Activated T-helper 1 cell treated with anti-CD3 and anti-CD28 coated beads, Interleukin-12 subunit alpha, Interleukin-12 subunit beta, Interleukin-2, Interleukin-4 antibody, amounts not matched to agents 30 ng/mL and 10 ng/mL and 1 ng/mL, durations not matched to agents 14 hours and 24 hours and 36 hours (primary cell): ENCODE measurements around the gene UPK3BL2. TPM values are rescaled to one million over a fixed set of nuclear protein-coding genes. Genes with fewer than 3 reads are reported as not detected.
"Not testable (repeated sequence)": the region's sequence is repeated elsewhere in the genome, so short reads cannot be mapped to it uniquely, and the experiment has no call there.

Source experiments
- DNase-seq: peaks from one replicate; pipeline ENCODE4 v3.0.0; 2021; ENCODE audit warnings: low spot score
- H3K27ac Mint-ChIP-seq: one replicate; pipeline ENCODE4 v1.8.0; 2021; ENCODE audit warnings: mild to moderate bottlenecking, mixed read lengths
- H3K27me3 Mint-ChIP-seq: one replicate; pipeline ENCODE4 v1.8.0; 2022; ENCODE audit warnings: mild to moderate bottlenecking, moderate library complexity, mixed read lengths; ENCODE audit not compliant: insufficient read depth
- H3K36me3 Mint-ChIP-seq: one replicate; pipeline ENCODE4 v1.8.0; 2021; ENCODE audit warnings: low read depth, mixed read lengths
- H3K4me1 Mint-ChIP-seq: one replicate; pipeline ENCODE4 v1.8.0; 2021; ENCODE audit warnings: low read depth, mixed read lengths
- H3K4me3 Mint-ChIP-seq: one replicate; pipeline ENCODE4 v1.8.0; 2021; ENCODE audit warnings: mild to moderate bottlenecking, moderate library complexity, mixed read lengths
- H3K9me3 Mint-ChIP-seq: one replicate; pipeline ENCODE4 v1.8.0; 2021; ENCODE audit warnings: mixed read lengths
- intact Hi-C: fragments of 100-400 bp; cut with micrococcal nuclease; formaldehyde crosslinking; loops from one replicate; pipeline ENCODE4 v1.15.1; 2024
- total RNA-seq: library from RNA; stranded (reverse); gene quantifications from 2 replicates; pipeline ENCODE4 v1.2.3, GENCODE V29; 2022

UPK3BL2 gene
- total RNA-seq, 1 donor from 2014 or later, result 15.7 TPM

DNA sequence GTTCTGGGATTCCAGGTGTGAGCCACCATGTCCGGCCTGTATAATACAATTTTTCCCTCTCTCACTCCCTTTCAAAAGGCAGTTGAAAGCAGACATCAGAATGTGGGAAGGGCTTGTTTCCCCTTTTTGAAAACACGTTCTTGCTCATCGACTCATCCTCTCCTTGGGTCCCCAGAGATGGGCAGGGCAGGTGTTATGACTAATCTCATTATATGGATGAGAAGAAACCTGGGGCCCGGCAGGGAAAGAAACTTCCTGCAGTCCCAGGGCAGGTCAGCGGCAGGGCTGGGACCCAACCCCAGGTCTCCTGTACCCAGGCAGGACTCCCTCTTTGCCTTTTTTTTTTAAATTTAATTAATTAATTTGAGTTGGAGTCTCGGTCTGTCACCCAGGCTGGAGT, 2.9 kb upstream of the UPK3BL2 start:
- H3K27ac Mint-ChIP-seq, H3K4me1 Mint-ChIP-seq, DNase-seq, intact Hi-C loops, H3K4me3 Mint-ChIP-seq, H3K9me3 Mint-ChIP-seq, H3K27me3 Mint-ChIP-seq, H3K36me3 Mint-ChIP-seq: not testable (repeated sequence)

DNA sequence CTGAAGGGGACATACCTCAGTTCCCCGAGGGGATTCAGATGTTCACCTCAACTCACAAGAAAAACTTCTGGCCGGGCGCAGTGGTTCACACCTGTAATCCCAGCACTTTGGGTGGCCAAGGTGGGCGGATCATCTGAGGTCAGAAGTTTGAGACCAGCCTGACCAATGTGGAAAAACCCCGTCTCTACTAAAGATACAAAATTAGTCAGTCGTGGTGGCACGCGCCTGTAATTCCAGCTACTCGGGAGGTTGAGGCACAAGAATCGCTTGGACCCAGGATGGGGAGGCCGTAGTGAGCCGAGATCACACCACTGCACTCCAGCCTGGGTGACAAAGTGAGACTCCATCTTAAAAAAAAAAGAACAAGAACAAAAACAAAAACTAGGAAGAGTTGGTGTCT, 1.8 kb upstream of the UPK3BL2 start:
- H3K4me3 Mint-ChIP-seq, H3K36me3 Mint-ChIP-seq, H3K27me3 Mint-ChIP-seq, intact Hi-C loops, H3K27ac Mint-ChIP-seq, DNase-seq, H3K4me1 Mint-ChIP-seq, H3K9me3 Mint-ChIP-seq: not testable (repeated sequence)

DNA sequence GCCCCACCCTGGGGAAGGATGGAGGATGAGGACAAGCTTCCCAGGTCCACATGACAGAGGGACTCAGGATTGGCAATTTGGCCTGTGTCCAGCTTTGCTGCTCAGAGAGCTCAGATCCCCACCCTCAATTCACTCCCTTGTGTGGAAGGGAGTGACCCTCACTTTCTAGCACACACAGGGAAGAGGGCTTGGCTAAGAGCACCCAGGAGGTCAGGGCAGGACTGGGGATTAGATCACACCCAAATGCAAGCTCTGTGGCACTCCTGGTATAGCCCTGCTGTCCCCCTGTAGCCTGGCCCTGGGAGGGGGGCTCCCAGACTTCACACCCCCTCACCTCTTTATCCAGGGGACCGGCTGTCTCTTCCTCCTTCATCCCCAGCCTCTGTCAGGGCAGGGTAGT, 876 bp upstream of the UPK3BL2 start:
- H3K27me3 Mint-ChIP-seq, H3K27ac Mint-ChIP-seq, DNase-seq: not testable (repeated sequence)

DNA sequence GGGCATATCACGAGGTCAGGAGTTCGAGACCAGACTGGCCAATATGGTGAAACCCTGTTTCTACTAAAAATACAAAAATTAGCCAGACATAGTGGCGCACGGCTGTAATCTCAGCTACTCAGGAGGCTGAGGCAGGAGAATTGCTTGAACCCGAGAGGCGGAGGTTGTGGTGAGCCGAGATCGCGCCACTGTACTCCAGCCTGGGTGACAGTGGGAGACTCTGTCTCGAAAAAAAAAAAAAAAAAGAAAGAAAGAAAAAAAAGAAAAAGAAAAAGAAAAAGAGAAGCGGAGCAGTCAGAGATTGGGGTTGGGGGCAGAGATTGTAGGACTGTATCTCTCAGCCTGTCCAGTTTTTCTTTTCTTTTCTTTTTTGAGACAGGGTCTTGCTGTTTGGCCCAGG, 725 bp downstream of the UPK3BL2 start:
- H3K9me3 Mint-ChIP-seq, H3K4me3 Mint-ChIP-seq, H3K27me3 Mint-ChIP-seq, H3K36me3 Mint-ChIP-seq, DNase-seq, H3K4me1 Mint-ChIP-seq, H3K27ac Mint-ChIP-seq, intact Hi-C loops: not testable (repeated sequence)

More for the DNA sequence above, 876 bp upstream of the UPK3BL2 start:
- H3K4me3 Mint-ChIP-seq, H3K4me1 Mint-ChIP-seq, H3K36me3 Mint-ChIP-seq, intact Hi-C loops, H3K9me3 Mint-ChIP-seq: not testable (repeated sequence)

DNA sequence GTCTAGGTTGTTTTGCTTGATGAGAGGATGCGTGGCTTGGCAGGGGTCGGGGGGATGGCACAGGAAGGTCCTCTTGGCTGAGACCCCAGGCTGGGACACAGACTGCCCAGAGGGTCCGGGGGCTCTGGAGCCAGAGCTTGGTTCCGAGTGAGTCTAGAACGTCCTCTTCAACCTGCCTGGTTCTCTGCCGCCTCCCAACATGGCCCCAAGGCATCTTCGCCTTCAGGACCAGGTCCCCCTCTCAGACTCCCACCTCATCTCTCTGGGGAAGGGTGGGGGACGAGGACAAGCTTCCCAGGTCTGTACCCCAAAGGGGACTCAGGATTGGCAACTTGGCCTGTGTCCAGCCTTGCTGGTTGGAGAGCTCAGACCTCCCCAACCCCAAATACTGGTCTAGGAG, 1.4 kb downstream of the UPK3BL2 start:
- H3K27me3 Mint-ChIP-seq, H3K27ac Mint-ChIP-seq, H3K4me3 Mint-ChIP-seq, DNase-seq, intact Hi-C loops, H3K36me3 Mint-ChIP-seq, H3K9me3 Mint-ChIP-seq, H3K4me1 Mint-ChIP-seq: not testable (repeated sequence)

DNA sequence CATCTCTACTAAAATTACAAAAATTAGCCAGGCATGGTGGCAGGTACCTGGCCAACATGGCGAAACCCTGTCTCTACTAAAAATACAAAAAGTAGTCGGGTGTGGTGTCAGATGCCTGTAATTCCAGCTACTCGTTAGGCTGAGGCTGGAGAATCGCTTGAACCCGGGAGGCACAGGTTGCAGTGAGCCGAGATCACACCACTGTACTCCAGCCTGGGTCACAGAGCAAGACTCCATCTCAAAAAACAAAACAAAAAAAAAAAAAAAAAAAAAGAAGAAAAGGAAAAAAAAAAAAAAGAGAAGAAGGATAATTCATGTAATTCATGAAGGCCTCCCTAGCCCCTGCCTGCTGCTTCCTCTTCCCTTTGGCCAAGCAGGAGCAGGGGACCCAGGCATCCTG, 2.9 kb downstream of the UPK3BL2 start:
- H3K36me3 Mint-ChIP-seq, H3K27ac Mint-ChIP-seq, H3K27me3 Mint-ChIP-seq, DNase-seq, H3K4me3 Mint-ChIP-seq, H3K4me1 Mint-ChIP-seq, H3K9me3 Mint-ChIP-seq, intact Hi-C loops: not testable (repeated sequence)

DNA sequence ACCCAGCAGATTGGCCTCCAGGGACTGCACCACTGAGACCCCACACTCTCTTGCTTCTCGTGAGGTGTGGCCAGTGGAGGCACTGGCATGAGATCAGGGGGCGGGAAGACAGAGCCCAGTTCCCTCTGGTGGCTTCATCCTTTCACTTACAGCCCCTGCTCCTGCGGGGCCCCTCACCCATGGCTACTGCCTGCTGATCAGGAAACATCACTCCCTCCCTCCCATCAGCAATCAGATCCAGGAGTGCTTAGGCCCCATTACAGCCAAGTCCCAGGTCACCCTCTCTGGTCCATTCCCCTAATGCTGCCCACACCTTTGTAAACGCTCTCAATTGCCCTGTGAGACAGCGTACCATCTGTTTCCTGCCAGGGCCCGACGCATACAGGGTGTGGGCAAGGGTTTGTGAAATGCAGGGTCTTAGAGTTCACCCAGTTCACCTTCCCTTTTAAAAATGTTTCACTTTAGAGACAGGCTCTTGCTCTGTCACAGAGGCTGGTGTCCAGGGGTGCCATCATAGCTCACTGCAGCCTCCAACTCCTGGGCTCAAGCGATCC, 8.4 kb downstream of the UPK3BL2 start:
- H3K9me3 Mint-ChIP-seq, intact Hi-C loops, DNase-seq, H3K27me3 Mint-ChIP-seq, H3K27ac Mint-ChIP-seq, H3K4me1 Mint-ChIP-seq, H3K36me3 Mint-ChIP-seq, H3K4me3 Mint-ChIP-seq: not testable (repeated sequence)

DNA sequence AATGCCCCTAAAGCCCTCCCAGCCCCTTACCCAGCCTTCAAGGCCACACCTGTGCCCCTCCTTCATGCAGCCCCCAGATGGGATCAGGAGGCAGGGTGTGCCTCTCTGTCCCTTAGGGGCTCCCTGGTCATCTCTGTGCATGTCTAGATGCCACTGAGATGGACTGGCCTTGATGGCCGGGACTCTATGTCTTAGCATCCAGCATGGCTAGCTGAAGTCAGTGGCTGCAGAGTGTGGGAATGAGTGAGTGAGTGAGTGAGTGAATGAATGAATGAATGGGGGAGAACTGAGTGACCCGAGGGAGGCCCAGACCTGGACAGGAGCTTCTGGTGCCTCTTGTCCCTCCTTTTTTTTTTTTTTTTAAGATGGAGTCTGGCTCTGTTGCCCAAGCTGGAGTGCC, 11.4 kb downstream of the UPK3BL2 start:
- H3K36me3 Mint-ChIP-seq, H3K27ac Mint-ChIP-seq, H3K9me3 Mint-ChIP-seq, H3K27me3 Mint-ChIP-seq, intact Hi-C loops, H3K4me3 Mint-ChIP-seq, DNase-seq, H3K4me1 Mint-ChIP-seq: not testable (repeated sequence)

DNA sequence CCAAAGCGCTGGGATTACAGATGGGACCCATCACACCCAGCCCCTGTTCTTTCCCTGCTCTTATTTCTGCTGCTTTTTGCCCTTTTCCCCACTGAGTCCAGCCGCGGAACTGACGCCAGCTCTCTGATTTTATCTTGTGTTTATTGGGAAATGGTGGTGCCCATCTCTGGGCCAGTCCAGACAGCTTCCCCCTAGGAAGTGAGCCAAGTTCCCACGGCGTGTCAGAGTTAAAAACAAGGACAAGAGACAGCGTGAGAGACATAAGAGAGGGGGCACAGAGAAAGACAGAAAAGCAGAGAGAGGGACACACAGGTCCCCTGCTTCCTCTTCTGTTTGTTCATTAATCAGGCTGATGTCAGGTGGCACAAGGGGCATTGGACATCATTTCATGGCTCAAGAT, 11.9 kb downstream of the UPK3BL2 start:
- H3K4me1 Mint-ChIP-seq, H3K36me3 Mint-ChIP-seq, H3K4me3 Mint-ChIP-seq, intact Hi-C loops, DNase-seq, H3K27me3 Mint-ChIP-seq, H3K27ac Mint-ChIP-seq, H3K9me3 Mint-ChIP-seq: not testable (repeated sequence)

DNA sequence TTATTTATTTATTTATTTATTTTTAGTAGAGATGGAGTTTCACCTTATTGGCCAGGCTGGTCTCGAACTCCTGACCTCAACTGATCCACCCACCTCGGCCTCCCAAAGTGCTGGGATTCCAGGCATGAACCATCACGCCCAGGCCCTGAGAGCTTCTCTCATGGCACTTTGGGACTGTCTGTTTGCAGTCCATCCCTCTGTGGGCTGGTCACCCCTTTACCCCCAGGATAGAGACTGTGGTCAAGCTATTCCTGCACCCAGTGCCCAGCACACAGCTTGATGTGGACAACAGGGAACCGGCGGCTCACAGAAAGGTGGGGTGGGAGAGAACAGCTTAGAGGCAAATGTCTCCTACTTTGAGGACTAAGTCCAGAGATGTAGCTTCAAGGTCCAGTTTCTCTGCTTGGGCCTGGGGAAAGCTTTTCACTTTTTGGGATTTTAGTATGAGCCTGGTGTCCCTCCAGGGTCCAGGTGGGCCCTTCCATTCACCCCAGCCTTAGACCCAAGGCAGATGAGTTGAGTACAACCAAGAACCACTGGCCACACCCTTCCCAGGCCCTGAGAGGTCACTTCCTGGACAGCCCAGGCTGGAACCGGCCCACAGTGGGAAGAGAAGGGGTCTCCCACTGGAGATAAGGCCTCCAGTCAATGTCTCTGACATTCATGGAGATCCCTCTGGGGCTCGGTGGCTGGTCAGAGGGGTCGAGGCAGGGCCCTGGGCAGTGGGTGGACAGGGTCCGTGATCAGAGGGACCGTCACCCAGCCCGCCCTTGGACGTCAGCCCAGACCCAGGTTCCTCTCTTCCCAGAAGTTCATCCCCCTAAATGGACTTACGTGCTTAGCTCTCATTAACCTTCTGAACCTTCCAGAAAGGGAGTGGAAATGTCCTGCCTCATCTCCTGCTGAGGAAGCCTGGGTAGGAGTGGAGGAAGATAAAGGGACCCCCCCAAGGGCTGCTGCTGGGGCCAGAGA, 15.4 kb downstream of the UPK3BL2 start:
- H3K27me3 Mint-ChIP-seq, intact Hi-C loops, DNase-seq, H3K4me3 Mint-ChIP-seq, H3K4me1 Mint-ChIP-seq, H3K36me3 Mint-ChIP-seq, H3K27ac Mint-ChIP-seq, H3K9me3 Mint-ChIP-seq: not testable (repeated sequence)

DNA sequence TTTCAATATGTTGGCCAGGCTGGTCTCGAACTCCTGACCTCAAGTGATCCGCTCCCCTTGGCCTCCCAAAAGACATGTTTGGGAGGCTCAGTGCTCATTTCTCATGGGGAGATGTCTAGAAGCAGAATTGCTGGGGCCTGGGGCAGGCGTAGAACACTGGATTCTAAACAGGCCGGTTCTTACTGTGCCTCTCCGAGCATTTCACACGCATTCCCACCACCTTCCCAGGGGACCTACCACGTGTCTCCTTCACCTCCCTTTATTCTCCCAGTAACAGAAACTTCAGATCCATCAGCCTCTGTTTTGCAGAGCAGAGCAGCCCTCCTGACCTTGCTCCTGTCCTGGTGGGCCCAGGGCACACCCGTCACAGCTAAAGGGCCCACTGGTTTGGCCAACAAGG, 16.3 kb downstream of the UPK3BL2 start:
- H3K27me3 Mint-ChIP-seq, H3K9me3 Mint-ChIP-seq, DNase-seq, H3K27ac Mint-ChIP-seq, H3K36me3 Mint-ChIP-seq, H3K4me3 Mint-ChIP-seq, H3K4me1 Mint-ChIP-seq, intact Hi-C loops: not testable (repeated sequence)

DNA sequence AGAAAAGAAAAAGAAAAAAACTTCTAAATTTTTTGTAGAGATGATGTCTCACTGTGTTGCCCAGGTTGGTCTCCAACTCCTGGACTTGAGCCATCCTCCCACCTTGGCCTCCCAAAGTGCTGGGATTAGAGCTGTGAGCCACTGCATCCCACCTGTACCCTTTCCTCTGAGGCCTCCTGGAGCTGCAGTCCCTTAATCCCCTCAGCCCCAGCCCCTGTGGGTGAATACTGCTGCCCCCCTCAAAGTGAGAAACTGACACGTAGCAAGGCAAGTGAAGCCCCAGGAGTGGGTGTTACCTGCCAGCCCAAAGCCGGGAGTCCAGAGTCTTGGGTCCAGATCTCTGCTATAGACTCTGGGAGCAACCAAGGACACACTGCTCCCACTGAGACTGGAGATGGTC, 18.7 kb downstream of the UPK3BL2 start:
- H3K4me3 Mint-ChIP-seq, H3K27me3 Mint-ChIP-seq, H3K27ac Mint-ChIP-seq, H3K36me3 Mint-ChIP-seq, H3K4me1 Mint-ChIP-seq, DNase-seq, intact Hi-C loops, H3K9me3 Mint-ChIP-seq: not testable (repeated sequence)

DNA sequence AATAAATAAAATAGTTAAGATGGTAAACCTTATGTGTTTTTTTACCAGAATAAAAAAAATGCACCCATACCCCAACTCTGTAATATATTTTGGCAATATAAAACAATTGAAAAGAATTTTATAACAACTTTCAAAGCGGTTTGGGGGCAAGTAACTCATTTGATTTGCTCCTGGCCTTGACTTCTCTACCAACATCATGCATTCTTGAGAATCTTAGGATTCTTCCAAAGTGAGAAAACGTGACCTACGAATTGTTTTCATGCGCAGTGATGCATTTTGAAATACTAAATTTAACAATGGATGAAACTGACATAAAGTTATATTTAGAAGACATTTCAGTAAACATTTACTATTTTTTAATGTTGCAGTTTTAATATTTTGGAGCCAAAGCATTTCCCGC, 22.7 kb downstream of the UPK3BL2 start:
- intact Hi-C loops, DNase-seq, H3K36me3 Mint-ChIP-seq, H3K27me3 Mint-ChIP-seq, H3K4me3 Mint-ChIP-seq, H3K4me1 Mint-ChIP-seq, H3K27ac Mint-ChIP-seq, H3K9me3 Mint-ChIP-seq: not testable (repeated sequence)
